GM20000 (cell line): ENCODE data around the gene MAPK14.

ENCODE experiments used
- DNase-seq: peaks from one replicate; pipeline ENCODE4 v3.0.0; 2012; ENCODE audit warnings: low spot score
- TF ChIP-seq, protein P1 (sequence below): IDR thresholded peaks from 2 replicates; pipeline ENCODE4 v1.5.1; 2012; ENCODE audit warnings: mild to moderate bottlenecking, control low read depth; ENCODE audit errors: extremely low read depth, missing control alignments

The MAPK14 gene

DNA sequence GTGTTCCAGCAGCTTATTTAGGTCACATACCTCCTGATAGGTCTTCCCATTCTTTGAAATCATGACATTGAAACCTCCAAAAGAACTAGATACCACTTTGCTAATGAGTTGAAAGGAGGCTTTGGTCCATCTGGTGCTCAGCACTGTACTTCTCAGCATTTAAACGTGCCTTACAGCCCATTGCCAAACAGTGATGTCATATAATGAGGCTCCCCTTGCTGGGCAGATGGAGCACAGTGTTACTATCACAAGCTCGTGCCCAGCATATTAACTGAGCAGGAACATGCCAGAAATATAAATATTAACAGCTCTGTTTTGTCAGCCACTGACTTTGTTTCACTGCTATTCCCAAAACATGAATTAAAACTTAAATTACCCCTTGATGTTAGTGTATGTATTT is 77.2 kb downstream of the MAPK14 start:
- DNase-seq: no peak
- TF ChIP-seq, protein P1, sequence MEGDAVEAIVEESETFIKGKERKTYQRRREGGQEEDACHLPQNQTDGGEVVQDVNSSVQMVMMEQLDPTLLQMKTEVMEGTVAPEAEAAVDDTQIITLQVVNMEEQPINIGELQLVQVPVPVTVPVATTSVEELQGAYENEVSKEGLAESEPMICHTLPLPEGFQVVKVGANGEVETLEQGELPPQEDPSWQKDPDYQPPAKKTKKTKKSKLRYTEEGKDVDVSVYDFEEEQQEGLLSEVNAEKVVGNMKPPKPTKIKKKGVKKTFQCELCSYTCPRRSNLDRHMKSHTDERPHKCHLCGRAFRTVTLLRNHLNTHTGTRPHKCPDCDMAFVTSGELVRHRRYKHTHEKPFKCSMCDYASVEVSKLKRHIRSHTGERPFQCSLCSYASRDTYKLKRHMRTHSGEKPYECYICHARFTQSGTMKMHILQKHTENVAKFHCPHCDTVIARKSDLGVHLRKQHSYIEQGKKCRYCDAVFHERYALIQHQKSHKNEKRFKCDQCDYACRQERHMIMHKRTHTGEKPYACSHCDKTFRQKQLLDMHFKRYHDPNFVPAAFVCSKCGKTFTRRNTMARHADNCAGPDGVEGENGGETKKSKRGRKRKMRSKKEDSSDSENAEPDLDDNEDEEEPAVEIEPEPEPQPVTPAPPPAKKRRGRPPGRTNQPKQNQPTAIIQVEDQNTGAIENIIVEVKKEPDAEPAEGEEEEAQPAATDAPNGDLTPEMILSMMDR: no peak

DNA sequence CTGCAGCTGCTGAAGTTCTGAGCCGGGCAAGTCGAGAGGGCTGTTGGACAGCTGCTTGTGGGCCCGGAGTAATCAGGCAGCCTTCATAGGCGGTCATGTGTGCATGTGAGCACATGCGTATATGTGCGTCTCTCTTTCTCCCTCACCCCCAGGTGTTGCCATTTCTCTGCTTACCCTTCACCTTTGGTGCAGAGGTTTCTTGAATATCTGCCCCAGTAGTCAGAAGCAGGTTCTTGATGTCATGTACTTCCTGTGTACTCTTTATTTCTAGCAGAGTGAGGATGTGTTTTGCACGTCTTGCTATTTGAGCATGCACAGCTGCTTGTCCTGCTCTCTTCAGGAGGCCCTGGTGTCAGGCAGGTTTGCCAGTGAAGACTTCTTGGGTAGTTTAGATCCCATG is 81.5 kb downstream of the MAPK14 start:
- DNase-seq: no peak
- TF ChIP-seq, protein P1: no peak

DNA sequence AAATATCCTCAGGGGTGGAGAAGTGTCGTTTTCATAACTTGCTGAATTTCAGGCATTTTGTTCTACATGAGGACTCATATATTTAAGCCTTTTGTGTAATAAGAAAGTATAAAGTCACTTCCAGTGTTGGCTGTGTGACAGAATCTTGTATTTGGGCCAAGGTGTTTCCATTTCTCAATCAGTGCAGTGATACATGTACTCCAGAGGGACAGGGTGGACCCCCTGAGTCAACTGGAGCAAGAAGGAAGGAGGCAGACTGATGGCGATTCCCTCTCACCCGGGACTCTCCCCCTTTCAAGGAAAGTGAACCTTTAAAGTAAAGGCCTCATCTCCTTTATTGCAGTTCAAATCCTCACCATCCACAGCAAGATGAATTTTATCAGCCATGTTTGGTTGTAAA is 82.4 kb downstream of the MAPK14 start:
- TF ChIP-seq, protein P1: no peak

DNA sequence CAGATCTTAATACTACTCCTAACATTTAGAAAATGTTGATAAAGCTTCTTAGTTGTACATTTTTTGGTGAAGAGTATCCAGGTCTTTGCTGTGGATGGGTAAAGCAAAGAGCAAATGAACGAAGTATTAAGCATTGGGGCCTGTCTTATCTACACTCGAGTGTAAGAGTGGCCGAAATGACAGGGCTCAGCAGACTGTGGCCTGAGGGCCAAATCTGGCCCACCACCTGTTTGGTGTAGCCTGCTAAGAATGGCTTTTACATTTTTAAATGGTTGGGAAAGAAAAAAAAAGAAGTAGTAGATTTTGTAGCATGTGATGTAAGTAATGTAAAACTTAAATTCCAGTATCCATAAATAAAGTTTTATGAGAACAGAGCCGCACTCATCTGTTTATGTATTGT is 83.3 kb downstream of the MAPK14 start:
- TF ChIP-seq, protein P1: no peak
- DNase-seq: no peak

More for the DNA sequence above, 82.4 kb downstream of the MAPK14 start:
- no peak for DNase-seq

DNA sequence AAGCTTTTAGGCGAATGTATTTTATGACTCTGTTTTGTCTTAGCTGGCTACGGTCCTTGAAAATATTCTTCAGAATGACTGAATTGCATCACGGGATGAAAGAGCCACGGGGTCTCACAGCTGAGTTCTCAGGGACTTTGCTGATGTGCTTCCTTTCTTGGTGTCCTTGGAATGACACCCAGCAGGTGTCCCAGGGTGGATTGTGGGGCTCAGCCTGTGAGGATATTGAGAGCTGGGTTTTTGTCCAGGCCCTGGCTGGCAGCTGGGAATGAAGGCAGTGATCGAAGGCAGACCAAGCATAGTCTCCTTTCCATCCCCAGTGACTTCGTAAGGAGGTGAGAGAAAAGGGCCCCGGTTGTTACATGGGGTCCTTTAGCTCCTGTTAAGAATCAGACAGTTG is 83.9 kb downstream of the MAPK14 start:
- DNase-seq: no peak
- TF ChIP-seq, protein P1: no peak

DNA sequence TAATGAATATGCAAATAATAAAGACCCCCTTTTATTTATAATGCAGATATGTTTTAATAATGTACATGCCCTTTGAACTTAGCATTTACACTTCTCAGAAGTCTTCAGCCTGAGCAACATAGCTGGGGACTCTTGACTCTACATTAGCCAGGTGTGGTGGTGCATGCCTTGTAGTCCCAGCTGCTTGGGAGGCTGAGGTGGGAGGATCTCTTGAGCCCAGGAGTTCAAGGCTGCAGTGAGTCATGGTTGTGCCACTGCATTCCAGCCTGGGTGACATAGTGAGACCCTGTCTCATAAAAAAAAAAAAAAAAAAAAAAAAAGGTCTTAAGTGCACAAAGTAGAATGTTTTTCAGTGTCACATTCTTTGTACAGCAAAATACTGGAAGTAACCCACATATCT is 85.4 kb downstream of the MAPK14 start:
- no peak for DNase-seq
- TF ChIP-seq, protein P1: no peak

DNA sequence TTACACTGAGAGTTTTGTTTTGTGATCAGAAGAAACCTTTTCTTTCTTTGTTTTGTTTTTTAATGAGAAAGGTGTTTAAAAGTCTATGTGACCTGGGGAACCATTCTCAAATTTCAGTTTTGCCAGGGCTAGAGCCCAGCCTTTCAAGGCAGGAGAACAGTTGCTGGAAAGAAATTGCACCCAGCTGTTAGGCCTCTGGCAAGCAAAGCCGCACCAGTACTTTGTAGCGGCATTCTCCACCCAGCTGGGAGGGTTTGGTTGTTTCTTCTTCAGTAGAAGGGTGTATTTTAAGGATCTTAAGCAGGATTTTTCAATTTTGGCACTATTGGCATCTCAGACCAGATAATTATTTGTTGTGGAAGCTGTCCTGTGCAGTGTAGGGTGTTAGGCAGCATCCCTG is 86.1 kb downstream of the MAPK14 start:
- TF ChIP-seq, protein P1: no peak
- no peak for DNase-seq
